GM15510 (cell line): ENCODE results near the gene ADGRG3.
A peak's percentile ranks its signal among the peaks of the same experiment; 100 is the strongest.

ENCODE experiments used
- POLR2A ChIP-seq: IDR thresholded peaks from 3 replicates; pipeline ENCODE4 v1.6.1; 2011; ENCODE audit warnings: borderline replicate concordance; ENCODE audit not compliant: insufficient read length; ENCODE audit errors: extremely low read depth

Gene ADGRG3

GRCh38 chr16:57688487-57688986 is 20.4 kb downstream of the ADGRG3 start:
- no peak for TF ChIP-seq POLR2A

GRCh38 chr16:57688987-57689761 is 21.1 kb downstream of the ADGRG3 start:
- no peak for TF ChIP-seq POLR2A

GRCh38 chr16:57689762-57690558 is 21.9 kb downstream of the ADGRG3 start:
- TF ChIP-seq POLR2A, result peak; percentile 27

- no peak for TF ChIP-seq POLR2A
These were observed 22.8 kb downstream of the ADGRG3 start for GRCh38 chr16:57690782-57691471.

- no peak for TF ChIP-seq POLR2A
These were observed 24.5 kb downstream of the ADGRG3 start for GRCh38 chr16:57692636-57693035.

- no peak for TF ChIP-seq POLR2A
These were observed 25.4 kb downstream of the ADGRG3 start for GRCh38 chr16:57693550-57693949.

- no peak for TF ChIP-seq POLR2A
These were observed 26.2 kb downstream of the ADGRG3 start for GRCh38 chr16:57694231-57694724.

GRCh38 chr16:57694725-57695679 is 26.9 kb downstream of the ADGRG3 start, which contains the start of gene DRC7:
Gene DRC7, plus strand, starts transcription at chr16:57694806. Its CDS starts 3,144 bp downstream, at chr16:57697950.
- no peak for TF ChIP-seq POLR2A

GRCh38 chr16:57695680-57696069 is 27.6 kb downstream of the ADGRG3 start:
- TF ChIP-seq POLR2A, result no peak

GRCh38 chr16:57696240-57696639 is 28.1 kb downstream of the ADGRG3 start:
- TF ChIP-seq POLR2A, result no peak

- no peak for TF ChIP-seq POLR2A
These were observed 29.9 kb downstream of the ADGRG3 start for GRCh38 chr16:57697896-57698537.

- no peak for TF ChIP-seq POLR2A
These were observed 30.8 kb downstream of the ADGRG3 start for GRCh38 chr16:57698812-57699405.

GRCh38 chr16:57699481-57699880 is 31.4 kb downstream of the ADGRG3 start:
- TF ChIP-seq POLR2A, result no peak
